NB4 (cell line): ENCODE results near the gene RBM25.

Experiments used
- POLR2A ChIP-seq: IDR thresholded peaks from 2 replicates; pipeline ENCODE4 v1.6.1; 2011; ENCODE audit warnings: mild to moderate bottlenecking; ENCODE audit not compliant: insufficient read length; ENCODE audit errors: extremely low read depth
- TF ChIP-seq, protein P1 (sequence below): IDR thresholded peaks from one replicate; pipeline ENCODE4 v1.5.1; 2012; ENCODE audit warnings: low read depth, low read length
- TF ChIP-seq, protein P2 (sequence below): IDR thresholded peaks from 2 replicates; pipeline ENCODE4 v1.6.1; 2011; ENCODE audit warnings: low read depth, low read length

DNA sequence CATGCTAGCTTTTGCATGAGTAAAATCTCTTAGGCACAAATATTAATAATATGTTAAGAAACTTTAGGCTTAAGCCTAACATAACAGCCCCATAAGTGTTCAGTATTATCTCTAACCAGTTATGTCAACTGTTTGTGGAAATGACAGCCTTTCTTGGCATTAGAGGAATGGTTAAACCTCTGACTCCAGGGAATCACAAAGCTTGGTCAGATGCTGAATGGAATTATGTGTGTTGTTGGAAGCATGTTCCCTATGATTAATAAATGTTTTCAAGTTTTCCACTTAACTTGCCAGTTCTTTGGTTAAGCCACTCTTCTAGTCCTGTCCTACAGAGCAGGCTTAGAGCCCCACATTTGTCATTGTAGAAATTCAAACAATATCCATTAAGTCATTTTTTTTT lies 94.9 kb downstream of the RBM25 start:
- TF ChIP-seq, protein P1, sequence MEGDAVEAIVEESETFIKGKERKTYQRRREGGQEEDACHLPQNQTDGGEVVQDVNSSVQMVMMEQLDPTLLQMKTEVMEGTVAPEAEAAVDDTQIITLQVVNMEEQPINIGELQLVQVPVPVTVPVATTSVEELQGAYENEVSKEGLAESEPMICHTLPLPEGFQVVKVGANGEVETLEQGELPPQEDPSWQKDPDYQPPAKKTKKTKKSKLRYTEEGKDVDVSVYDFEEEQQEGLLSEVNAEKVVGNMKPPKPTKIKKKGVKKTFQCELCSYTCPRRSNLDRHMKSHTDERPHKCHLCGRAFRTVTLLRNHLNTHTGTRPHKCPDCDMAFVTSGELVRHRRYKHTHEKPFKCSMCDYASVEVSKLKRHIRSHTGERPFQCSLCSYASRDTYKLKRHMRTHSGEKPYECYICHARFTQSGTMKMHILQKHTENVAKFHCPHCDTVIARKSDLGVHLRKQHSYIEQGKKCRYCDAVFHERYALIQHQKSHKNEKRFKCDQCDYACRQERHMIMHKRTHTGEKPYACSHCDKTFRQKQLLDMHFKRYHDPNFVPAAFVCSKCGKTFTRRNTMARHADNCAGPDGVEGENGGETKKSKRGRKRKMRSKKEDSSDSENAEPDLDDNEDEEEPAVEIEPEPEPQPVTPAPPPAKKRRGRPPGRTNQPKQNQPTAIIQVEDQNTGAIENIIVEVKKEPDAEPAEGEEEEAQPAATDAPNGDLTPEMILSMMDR: no peak
- TF ChIP-seq POLR2A: no peak
- TF ChIP-seq, protein P2, sequence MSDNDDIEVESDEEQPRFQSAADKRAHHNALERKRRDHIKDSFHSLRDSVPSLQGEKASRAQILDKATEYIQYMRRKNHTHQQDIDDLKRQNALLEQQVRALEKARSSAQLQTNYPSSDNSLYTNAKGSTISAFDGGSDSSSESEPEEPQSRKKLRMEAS: no peak
